ENCODE measurements around the gene GNGT1. TPM values are rescaled to one million over a fixed set of nuclear protein-coding genes. Genes with fewer than 3 reads are reported as not detected.

Gene GNGT1
- total RNA-seq, 1 experiment from 2014 or later, result 0.63 TPM

DNA sequence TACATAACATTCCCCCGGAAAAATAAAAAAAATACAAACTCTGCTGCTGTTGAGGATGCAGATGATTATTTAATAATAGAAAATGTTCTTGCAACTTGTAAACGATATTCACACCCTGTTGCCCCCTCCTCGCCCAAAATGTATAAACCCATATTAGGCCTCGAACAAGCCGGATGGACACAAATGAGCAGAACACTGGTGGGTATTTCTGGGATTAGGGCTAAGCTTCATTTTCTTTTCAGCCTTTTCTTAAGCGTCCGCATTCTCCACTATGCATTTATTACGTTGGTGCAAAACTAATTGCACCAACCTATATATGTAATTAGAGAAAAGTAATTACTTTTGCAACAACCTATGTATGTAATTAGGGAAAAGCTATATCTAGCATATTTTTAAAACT lies 14.8 kb downstream of the GNGT1 start (continued):
- TF ChIP-seq, protein P1, sequence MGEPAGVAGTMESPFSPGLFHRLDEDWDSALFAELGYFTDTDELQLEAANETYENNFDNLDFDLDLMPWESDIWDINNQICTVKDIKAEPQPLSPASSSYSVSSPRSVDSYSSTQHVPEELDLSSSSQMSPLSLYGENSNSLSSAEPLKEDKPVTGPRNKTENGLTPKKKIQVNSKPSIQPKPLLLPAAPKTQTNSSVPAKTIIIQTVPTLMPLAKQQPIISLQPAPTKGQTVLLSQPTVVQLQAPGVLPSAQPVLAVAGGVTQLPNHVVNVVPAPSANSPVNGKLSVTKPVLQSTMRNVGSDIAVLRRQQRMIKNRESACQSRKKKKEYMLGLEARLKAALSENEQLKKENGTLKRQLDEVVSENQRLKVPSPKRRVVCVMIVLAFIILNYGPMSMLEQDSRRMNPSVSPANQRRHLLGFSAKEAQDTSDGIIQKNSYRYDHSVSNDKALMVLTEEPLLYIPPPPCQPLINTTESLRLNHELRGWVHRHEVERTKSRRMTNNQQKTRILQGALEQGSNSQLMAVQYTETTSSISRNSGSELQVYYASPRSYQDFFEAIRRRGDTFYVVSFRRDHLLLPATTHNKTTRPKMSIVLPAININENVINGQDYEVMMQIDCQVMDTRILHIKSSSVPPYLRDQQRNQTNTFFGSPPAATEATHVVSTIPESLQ (CRISPR knock-in tag; IDR thresholded peaks at IDR 0.05), result no peak
- TF ChIP-seq RELA (CRISPR knock-in tag; IDR thresholded peaks at IDR 0.05; ENCODE audit: borderline replicate concordance) (no peak), GRHL2 (CRISPR knock-in tag; IDR thresholded peaks at IDR 0.05; ENCODE audit: insufficient replicate concordance, severe bottlenecking) (no peak)
- TF ChIP-seq, protein P2, sequence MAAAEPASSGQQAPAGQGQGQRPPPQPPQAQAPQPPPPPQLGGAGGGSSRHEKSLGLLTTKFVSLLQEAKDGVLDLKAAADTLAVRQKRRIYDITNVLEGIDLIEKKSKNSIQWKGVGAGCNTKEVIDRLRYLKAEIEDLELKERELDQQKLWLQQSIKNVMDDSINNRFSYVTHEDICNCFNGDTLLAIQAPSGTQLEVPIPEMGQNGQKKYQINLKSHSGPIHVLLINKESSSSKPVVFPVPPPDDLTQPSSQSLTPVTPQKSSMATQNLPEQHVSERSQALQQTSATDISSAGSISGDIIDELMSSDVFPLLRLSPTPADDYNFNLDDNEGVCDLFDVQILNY (CRISPR knock-in tag; IDR thresholded peaks at IDR 0.05), result no peak
- TF ChIP-seq, protein P3, sequence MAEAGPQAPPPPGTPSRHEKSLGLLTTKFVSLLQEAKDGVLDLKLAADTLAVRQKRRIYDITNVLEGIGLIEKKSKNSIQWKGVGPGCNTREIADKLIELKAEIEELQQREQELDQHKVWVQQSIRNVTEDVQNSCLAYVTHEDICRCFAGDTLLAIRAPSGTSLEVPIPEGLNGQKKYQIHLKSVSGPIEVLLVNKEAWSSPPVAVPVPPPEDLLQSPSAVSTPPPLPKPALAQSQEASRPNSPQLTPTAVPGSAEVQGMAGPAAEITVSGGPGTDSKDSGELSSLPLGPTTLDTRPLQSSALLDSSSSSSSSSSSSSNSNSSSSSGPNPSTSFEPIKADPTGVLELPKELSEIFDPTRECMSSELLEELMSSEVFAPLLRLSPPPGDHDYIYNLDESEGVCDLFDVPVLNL (CRISPR knock-in tag; IDR thresholded peaks at IDR 0.05; ENCODE audit: borderline replicate concordance, low read depth), result no peak

DNA sequence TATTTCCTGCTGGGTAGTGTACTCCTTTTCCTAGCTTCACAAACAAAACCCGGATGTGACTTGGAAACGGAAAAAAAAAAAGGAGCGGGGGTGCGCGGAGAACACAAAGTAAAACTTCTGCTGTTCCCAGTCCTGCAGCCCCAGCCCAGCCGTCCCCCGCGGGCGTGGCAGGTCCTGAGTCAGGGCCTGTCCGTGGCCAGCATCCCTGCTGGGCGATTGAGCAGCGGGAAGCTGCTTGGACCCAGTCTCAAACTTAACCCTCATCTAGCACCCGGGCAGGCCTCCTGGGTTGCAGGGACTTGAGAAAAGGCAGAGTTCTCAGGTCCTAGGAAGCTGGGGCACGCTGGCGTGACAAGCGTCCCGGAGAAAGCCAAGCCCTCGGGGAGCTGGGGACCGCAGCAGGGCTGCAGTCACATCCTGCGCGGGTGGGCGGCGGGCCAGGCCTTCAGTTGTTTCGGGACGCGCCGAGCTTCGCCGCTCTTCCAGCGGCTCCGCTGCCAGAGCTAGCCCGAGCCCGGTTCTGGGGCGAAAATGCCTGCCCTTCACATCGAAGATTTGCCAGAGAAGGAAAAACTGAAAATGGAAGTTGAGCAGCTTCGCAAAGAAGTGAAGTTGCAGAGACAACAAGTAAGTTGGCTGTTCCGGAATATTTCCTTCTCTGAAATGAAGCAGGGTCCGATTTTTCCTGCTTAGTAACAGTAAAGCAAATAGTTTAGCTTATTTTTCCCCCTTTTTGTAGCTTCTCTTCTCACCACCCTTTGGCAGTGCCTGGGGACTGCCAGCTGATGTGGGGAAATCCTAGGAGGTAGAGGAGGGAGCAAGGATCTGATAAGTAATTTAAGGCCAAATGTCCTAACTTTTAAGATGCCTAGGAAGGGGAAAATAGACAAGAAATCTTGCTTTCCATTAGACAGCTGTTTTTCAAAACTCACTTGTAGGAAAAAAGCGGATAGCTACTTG lies 15.5 kb downstream of the GNGT1 start, which contains the start of gene GNG11:
TSS of gene GNG11 (plus strand) at position 129 of the 960 bp plus-strand sequence. CDS start at position 532, 403 bp downstream.
- Mint-ChIP-seq H3K27me3 (ENCODE audit: low read depth) (no peaks in the 10 kb centered on the region), H3K27ac (no peak within 1 kb of the TSS; the same call in 1 of the 2 replicates), H3K36me3 (no peaks in the 10 kb centered on the region), H3K4me1 (peaks cover 23% of the 10 kb centered on the region), H3K4me3 (peak within 1 kb of the TSS; percentile 67), H3K9me3 (0 out of 2 replicates have a peak, but pooled peaks cover 4% of the 10 kb centered on the region)
- ATAC-seq (peak; percentile 92), DNase-seq (ENCODE audit: low spot score) (peak; percentile 59)
- CTCF ChIA-PET, result interaction anchor here (0.7 to 1.5 kb wide), 9 partner anchors 19 to 473 kb away, joined by 3 to 15 read pairs (median 4); no protein-coding TSS in a partner anchor
- POLR2A ChIA-PET, result no interaction called here
- TF ChIP-seq, protein P4, sequence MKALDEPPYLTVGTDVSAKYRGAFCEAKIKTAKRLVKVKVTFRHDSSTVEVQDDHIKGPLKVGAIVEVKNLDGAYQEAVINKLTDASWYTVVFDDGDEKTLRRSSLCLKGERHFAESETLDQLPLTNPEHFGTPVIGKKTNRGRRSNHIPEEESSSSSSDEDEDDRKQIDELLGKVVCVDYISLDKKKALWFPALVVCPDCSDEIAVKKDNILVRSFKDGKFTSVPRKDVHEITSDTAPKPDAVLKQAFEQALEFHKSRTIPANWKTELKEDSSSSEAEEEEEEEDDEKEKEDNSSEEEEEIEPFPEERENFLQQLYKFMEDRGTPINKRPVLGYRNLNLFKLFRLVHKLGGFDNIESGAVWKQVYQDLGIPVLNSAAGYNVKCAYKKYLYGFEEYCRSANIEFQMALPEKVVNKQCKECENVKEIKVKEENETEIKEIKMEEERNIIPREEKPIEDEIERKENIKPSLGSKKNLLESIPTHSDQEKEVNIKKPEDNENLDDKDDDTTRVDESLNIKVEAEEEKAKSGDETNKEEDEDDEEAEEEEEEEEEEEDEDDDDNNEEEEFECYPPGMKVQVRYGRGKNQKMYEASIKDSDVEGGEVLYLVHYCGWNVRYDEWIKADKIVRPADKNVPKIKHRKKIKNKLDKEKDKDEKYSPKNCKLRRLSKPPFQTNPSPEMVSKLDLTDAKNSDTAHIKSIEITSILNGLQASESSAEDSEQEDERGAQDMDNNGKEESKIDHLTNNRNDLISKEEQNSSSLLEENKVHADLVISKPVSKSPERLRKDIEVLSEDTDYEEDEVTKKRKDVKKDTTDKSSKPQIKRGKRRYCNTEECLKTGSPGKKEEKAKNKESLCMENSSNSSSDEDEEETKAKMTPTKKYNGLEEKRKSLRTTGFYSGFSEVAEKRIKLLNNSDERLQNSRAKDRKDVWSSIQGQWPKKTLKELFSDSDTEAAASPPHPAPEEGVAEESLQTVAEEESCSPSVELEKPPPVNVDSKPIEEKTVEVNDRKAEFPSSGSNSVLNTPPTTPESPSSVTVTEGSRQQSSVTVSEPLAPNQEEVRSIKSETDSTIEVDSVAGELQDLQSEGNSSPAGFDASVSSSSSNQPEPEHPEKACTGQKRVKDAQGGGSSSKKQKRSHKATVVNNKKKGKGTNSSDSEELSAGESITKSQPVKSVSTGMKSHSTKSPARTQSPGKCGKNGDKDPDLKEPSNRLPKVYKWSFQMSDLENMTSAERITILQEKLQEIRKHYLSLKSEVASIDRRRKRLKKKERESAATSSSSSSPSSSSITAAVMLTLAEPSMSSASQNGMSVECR (CRISPR knock-in tag; IDR thresholded peaks at IDR 0.05; ENCODE audit: borderline replicate concordance), result no peak
- TF ChIP-seq ZNF423 (CRISPR knock-in tag; IDR thresholded peaks at IDR 0.05), result peak; percentile 45
- TF ChIP-seq, protein P5, sequence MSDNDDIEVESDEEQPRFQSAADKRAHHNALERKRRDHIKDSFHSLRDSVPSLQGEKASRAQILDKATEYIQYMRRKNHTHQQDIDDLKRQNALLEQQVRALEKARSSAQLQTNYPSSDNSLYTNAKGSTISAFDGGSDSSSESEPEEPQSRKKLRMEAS (CRISPR knock-in tag; IDR thresholded peaks at IDR 0.05), result 0 out of 2 replicates have a peak, but pooled peaks have one; percentile 23
- TF ChIP-seq, protein P6, sequence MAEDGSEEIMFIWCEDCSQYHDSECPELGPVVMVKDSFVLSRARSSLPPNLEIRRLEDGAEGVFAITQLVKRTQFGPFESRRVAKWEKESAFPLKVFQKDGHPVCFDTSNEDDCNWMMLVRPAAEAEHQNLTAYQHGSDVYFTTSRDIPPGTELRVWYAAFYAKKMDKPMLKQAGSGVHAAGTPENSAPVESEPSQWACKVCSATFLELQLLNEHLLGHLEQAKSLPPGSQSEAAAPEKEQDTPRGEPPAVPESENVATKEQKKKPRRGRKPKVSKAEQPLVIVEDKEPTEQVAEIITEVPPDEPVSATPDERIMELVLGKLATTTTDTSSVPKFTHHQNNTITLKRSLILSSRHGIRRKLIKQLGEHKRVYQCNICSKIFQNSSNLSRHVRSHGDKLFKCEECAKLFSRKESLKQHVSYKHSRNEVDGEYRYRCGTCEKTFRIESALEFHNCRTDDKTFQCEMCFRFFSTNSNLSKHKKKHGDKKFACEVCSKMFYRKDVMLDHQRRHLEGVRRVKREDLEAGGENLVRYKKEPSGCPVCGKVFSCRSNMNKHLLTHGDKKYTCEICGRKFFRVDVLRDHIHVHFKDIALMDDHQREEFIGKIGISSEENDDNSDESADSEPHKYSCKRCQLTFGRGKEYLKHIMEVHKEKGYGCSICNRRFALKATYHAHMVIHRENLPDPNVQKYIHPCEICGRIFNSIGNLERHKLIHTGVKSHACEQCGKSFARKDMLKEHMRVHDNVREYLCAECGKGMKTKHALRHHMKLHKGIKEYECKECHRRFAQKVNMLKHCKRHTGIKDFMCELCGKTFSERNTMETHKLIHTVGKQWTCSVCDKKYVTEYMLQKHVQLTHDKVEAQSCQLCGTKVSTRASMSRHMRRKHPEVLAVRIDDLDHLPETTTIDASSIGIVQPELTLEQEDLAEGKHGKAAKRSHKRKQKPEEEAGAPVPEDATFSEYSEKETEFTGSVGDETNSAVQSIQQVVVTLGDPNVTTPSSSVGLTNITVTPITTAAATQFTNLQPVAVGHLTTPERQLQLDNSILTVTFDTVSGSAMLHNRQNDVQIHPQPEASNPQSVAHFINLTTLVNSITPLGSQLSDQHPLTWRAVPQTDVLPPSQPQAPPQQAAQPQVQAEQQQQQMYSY (CRISPR knock-in tag; IDR thresholded peaks at IDR 0.05), result 0 out of 2 replicates have a peak, but pooled peaks have one; percentile 31
- 0 out of 2 replicates have a peak, but pooled peaks have one; percentile 45 for TF ChIP-seq RELA (CRISPR knock-in tag; IDR thresholded peaks at IDR 0.05; ENCODE audit: borderline replicate concordance)
